ENCODE results near the gene LGR6.

Gene LGR6

DNA sequence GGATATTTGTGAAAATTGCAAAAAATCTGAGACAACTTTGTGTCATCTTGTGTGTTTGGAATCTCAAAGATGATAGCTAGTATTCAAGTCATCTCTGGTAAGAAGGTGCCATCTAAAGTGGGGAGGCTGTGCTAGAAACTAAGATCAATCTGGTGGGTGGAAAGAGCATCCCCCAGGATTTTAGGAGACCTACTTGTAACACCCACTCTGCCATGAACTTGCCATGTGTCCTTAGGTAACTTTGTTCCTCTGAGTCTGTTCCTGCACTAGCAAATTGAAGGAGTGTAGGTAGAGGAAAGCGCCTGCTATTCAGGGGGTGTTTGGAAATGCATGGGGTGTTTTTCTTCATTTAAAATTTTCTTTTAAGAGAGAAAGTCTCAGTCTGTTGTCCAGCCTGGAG, 24.4 kb downstream of the LGR6 start:
- DNase-seq = no peak

DNA sequence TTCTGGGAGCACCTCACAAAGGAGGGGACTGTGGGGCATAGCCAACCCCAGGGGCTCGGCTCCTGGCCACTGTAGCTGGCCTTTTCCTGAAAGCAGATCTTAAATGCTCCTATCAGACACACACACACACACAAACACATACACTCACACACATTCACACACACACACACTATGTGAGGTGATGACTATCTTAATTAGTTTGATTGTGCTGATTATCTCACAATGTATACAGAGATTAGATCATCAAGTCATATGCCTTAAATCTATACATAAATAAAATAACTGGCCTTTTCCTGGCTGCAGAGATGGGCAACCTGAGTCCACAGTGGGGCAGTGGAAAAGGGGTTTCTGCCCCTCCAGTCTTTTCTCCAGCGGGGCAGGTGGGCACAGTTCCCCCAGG, 27.1 kb downstream of the LGR6 start:
- DNase-seq = no peak

DNA sequence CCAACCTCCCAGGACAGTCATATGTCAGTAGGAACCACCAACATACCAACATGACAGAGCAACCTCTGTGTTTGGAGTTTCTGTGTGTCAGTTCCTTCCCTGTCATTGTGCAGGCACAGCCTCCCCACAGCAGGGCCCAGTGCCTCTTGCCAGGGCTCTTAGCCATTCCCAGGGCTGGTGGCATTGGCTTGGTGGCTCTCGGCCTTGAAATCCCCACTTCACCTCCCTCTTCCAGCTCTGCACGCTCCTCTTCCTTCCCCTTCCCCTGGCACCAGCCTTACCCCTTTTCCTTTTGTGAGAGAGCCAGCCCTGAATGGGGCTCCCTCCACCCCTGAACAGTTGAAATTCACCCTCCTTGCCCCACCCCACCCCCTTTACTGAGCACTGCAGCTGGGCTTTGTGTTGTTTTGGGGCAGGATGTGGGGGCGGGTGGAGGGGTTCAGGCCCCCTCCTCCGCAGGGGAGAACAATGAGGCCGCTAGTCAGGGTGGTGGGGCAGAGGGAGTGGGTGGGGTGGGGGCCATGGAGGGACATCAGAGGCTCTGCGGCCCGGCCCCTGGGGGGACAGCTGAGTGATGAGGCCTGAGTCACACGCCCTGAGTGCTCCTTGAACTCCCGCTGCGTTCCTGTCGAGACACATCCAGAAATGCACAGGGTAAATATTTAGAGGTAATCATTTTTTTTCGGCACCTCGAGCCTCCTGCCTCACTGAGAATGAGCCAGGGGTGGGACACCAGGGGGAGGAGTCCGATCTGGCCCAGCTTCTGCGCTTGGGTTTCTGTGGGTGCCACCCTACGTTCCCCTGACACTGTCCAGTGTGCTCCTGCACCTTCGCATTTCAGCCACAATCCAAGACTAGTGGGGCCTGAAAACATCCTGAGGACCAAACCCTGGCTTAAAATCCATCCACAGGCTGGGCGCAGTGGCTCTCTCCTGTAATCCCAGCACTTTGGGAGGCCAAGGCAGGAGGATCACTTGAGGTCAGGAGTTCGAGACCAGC, 28.6 kb downstream of the LGR6 start:
- DNase-seq = no peak

DNA sequence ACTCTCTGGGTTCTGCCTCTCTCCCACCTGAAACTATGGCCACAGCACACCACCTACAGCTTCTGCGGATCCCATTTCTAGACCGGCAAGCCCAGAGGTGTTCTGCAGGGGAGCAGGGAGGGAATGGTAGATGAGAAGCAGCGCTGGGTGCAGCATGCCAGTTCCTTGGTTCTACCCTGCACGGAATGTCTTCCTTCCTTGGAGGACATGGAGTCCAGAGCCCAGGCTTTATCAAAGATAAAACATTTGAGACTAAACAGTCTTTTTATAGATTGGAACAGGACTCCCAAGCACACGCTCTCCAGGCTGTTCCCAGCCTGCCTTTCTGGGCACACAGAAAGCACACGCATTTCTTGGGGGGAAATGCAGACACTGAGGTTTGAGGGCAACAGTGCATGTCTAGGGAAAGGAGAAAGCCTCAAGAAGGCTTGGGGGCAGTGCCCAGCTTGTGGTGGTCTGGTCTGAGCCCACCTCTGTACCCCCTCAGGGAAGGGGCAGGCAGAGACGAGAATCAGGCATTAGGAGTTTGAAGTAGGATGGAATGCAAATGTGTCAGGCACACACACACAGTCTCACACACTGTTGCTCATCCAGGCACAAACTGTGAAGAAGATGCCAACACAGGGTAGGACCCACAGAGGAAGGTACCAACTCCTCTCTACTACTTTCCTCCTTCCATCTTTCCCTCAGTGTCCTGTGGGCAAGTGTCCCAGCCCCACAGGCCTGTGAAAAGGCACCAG, 29.7 kb downstream of the LGR6 start:
- peak in 1 of 58 donors; percentile 20 for DNase-seq

DNA sequence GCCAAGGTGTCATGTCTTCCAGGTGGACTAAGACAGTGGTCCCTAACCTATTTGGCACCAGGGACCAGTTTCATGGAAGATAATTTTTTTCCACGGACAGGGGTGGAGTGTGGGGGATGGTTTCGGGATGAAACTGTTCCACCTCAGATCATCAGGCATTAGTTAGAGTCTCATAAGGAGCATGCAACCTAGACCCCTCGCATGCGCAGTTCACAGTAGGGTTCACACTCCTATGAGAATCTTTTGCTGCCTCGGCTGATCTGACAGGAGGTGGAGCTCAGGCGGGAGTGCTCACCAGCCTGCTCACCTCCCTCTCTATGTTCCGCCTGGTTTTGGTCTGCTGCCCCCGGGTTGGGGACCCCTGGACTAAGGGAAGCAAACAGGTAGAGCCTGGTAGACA, 30.9 kb downstream of the LGR6 start:
- DNase-seq = no peak

DNA sequence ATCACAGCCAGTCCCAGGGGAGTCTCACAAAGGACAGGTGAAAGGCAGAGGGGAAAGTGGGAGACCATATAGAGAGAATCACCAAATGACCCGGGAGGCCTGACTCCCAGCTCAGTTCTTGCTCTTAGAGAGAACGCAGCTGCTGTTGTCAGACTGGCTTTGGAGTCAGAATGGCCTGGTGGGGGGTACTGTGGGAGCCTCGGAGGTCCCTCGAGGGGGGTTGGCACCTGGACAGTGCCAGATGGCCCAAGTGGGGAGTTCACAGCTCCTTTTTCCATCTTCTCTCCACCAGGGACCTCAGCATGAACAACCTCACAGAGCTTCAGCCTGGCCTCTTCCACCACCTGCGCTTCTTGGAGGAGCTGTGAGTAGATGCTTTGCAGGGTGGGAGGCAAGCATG, 31.5 kb downstream of the LGR6 start:
- DNase-seq = no peak

DNA sequence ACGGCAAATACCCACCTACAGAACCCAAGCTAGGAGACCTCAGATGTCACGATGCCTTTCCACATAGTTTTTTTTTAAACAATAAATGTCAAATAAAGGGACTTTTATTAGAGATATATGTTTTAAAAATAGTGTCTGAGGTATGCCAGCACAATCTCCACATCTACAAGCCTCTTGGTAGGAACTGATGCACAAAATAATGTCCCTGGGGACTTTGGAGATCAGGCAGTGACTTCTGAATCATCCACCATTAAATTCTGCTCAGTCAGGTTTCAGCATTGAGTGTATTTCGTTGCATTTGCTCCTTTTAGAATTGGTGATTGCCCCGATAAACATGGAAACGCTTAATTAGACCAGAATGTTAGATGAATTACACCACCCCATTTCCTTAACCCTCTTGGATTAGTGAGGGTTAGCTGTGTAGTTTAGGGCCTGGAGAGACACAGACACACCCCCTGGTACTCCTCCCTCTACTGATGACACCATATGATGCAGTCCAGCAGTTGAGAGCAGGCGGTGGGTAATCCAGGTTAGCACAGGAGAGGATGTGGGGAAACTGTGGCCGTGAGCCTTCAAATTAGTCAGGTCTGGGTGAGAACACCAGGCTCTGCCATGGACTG, 33.6 kb downstream of the LGR6 start:
- DNase-seq = no peak

DNA sequence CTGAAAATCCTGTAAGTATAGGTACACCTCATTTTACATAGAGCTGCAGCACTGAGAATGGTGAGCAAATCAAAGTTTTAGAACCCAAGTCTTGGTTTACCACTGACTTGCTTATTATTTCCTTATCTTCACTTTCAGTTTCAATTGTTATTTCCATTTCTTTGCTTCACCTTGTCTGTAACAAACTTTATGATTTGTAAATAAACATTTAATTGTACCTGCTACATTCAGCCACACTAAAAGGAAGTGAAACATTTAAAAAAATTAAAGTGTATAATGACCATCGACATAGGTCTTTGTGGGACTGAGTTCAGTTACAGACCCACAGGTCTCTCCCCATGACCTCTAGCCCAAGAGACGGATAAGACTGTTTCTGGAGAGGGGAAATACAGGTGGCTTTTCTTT, 34.4 kb downstream of the LGR6 start:
- DNase-seq = no peak

DNA sequence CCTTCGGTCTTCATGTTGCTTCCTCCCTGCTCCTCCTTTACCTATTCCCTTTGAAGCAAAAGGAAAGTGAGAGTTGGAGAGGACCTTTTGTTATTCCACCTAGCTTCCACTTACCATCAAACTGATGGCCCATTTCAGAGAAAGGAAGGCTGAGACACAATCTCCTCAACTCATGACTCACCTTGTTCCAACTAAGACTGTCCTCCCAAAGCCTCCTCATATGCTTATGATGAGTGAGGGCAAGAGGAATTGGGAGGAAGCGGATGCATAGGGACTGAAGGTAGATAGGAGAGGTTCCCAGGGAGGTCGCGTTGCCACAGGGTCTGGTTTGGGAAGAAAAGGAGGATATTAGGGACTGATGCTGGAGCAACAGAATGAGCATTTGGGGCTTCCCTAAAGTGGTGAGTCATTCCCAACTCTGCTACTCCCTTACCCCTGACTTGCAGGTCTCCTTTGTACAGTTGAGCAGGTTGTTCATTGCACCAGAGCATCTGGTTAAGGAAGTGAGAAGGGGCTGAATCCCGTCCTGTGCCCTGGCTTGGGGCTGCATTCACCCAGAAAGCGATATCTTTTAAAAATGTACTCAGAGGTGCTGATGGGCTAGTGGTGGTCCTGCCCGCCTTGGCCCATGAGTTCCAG, 35.0 kb downstream of the LGR6 start:
- DNase-seq = no peak

DNA sequence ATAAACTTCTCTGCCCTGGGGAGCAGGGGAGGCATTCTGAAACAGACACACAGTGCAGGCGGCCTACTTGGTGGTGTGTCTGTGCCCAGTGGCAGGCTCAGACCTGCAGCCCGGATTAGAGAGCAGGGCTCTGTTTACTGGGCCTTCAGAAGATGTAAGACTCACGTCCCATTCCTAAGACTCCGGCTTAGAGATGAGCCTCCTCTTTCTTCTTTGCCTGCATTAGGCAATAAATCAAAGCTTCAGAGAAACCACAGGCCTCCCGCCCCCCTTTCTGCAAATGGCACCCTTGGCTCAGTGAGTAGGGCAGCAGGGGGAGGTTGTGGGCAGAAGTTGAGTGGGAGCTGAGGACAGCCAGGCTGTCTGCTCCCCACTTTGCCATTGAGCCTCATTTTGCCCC, 35.8 kb downstream of the LGR6 start:
- DNase-seq = no peak

DNA sequence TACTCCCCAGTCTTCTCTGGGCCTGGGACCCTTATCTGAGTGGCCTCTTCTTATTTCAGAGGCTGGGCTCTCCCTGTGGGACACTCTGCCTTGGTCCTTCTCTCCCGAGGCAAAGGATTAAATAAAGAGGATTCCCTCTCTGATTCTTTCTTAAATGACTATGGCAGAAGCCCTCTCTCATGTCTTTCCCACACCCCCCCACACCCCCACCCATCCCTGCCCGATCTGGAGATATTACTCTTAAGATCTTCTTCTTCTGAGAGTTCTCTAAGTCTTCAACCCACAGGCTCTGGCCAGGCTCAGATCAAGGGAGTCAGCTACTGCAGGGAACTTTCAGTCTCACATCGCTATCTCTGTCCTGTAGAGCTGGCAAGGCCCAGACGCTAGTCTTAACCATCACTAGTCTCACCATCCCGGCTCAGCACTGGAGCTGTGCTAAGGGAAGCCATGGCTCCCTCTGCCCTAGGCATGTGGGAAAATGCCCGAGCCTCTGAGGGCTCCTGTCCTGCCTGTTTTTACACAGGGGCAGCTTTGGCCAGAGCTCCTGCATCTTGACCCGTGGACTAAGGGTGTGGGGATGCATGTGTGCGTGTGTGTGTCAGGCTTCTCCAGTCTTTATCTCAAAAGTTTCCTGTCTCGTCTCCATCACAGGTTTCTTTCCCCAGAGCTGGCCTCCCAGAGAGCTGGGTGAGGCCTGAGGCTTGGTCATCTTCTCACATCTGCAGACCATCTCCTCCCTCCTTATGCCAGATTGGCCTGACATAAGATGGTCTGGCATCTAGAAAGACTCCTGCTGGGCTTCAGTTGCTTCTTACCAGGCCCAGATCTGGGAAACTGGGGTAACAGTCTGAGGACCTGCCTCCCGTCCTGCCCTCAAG, 36.7 kb downstream of the LGR6 start:
- no peak for DNase-seq

DNA sequence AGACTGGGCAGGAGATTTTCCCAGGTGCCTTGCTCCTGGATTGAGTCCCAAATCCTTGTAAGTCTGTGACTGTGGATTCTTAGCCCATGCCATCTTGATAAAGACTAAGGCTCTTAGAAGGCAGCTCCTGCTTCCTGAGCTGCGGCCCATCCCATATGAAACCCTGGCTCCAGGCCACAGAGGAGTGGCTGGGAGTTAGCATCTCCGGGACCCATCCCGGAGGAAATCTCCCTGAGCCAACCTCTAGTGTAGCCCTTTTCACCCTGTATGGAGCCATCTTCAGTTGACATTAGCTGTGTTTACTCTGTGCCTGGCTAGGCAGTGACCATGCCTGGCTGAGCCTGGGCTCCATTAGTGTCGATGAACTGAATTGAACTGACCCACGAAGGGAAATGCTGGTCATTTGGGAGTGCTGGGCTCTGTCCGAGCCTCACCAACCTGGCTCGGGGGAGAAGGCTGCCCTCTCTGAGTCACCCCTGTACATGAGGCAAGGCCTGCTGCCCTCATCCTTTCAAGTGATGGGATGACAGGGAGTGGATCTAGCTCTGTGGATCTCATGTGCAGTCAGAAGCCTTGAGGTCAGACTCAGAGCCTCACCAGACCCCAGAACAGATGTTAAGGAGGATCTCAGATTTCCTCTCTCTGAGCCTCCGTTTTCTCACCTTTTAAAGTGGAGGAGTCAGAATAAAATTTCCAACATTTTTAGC, 37.5 kb downstream of the LGR6 start:
- DNase-seq = no peak

DNA sequence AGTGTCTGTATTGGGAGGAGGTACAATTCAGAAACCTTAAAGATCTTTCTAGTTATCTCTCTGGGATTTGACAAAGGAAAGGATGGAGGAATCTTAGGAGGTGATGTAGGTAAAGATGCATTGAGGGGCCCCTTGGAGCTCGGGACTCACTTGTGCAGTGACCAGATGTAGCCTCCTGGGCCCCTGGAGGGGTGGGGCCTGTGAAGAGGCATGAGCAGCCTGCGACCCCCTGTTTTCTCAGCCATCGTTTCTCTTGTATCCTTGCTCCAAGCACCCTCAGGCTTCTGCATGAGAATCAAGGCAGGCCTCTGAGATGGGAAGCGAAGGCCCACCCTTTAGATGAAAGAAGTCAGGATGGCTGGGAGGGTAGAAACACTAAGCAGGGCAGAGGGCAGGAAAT, 39.6 kb downstream of the LGR6 start:
- DNase-seq = no peak

DNA sequence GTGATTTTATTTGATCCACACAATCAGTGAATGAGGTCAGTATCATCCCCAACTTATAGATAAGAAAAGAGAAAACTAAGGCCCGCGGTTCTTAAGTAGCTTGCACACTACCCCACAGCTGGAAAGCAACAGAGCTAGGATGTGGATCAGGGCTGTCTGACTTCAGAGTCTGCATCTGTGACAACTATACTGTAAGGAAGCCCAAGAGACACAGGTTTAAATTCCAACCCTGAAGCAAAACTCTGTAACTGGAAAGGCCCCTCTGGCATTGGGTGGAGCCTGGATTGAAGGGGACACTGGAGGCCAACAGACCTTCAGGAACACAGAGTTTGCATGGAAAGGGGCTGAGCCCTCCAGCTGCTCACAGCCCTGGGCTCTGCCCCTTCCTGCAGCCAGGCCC, 40.2 kb downstream of the LGR6 start:
- no peak for DNase-seq

DNA sequence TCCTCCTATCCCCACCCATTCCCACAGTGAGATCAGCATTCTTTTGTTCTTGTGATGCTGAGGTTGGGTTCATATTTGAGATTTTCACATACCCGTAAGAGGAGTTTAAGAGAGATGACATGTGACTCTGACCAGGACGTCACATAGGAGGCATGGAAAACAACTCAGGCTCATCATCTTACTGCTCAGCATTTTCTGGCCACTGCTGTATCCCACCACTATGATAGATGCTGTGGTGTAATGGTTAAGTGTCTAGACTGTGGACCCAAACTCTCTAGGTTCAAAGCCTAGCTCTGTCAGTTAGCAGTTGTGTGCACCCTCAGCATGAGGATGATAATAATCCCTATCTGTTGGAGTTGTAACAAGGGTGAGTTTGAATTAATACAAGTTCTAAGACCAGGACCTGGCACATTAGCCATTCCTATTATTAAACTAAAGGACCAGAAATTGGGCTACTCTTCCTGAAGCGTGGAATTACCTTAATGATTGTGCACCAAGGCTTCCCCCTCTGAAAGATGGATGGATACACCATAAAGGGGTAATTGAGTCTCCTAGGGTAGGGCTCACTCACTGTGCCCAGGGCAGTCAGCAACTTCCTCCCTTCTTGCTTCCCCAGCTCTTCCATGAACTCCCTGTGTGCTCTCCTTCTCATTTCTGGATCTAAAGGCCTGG, 40.9 kb downstream of the LGR6 start:
- DNase-seq = no peak

DNA sequence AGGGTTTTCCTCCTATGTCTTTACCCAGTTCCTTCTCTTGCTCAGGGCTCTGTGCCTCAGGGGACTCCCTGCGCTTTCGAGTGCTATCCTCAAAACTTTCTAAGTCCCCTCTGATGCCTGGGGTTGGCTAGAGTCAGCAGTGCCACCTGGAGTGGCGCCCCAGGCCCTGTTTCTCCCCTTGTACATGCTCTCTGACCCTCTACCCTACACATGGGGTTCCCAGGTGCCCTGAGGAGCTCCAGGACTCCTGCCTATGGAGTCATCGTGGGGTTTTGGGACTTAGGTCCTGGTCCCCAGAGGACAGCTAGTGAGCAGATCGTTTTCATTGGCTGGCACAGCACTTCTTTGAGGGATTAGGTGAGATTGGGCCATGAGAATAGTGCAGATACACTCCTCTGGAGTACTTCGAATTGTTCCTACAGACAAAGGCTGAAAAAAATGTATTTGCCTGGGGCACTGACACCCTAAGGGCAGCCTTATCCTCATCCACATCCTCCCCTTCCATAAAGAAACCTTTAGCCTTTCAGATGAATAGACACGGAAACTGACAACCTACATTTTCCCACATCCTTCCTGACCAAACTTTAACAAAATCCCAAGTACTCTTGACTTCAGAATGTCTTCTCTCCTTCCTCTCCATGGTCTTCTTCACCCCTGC, 41.5 kb downstream of the LGR6 start:
- no peak for DNase-seq

DNA sequence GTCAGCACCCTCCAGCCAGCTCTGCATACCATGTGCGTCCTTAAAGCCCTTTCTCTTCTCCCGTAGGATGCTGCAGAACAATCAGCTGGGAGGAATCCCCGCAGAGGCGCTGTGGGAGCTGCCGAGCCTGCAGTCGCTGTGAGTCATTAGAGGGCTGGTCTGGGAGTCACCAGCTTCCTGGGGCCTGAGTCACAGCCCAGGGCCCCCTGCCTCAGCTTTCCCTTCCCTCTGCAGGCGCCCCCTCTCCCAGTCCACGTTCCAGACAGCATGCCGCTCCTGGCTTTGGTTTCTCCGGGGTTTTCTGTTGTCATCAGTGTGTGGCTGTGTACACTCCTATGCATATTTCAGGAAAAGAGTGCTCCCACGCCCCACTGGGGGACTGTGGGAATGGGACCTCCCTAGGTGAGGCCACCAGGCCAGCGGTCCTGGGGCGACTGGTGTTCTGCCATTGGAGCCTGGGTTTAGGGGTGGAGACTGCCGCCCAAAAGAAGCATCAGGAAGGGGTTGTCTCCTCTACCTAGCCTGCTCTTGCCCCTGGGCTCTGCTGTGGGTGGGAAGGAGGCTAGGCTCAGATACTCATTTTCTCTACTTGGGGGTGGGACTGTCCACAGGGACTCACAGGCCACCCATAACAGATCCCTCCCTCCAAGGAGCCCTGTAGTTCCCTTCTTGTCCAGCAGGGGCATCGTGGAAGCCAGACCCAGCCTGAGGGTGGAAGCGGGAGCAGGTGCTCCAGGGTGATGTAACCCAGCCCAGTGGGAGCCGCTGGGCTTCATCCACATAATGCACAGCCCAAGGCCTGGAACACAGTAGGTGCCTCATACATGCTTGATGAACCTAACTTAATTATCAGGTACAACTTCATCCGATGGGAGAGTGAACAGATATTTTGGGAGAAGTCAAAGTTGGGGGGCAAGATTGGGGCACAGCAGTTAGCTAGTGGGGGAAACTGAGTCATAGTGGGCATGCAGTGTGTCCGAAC, 42.5 kb downstream of the LGR6 start:
- peak in 6 of 58 donors; percentile 11 to 19 (median 14) for DNase-seq
